Measurements from ENCODE around the gene TSC2.

Gene TSC2

DNA sequence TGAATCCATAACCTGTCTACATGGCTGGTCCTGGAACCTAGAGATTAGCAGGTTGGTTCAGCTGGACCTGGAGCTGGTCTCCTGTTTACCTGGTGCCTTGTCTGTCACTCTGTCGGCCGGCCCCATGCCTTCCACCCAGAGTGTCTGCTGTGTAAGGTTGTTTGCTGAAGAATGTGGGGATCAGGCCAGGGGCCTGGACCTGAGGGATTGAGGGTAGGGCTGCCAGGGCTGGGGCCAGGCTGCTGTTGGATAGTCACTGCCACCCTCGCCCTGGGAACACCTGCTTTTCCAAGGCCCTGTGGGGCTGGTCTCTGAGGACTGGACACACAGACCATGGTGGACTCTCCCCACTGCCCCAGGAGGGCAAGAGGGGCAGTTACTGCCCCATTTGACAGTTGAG is 19.6 kb upstream of the TSC2 start:
- TF ChIP-seq, protein P1, sequence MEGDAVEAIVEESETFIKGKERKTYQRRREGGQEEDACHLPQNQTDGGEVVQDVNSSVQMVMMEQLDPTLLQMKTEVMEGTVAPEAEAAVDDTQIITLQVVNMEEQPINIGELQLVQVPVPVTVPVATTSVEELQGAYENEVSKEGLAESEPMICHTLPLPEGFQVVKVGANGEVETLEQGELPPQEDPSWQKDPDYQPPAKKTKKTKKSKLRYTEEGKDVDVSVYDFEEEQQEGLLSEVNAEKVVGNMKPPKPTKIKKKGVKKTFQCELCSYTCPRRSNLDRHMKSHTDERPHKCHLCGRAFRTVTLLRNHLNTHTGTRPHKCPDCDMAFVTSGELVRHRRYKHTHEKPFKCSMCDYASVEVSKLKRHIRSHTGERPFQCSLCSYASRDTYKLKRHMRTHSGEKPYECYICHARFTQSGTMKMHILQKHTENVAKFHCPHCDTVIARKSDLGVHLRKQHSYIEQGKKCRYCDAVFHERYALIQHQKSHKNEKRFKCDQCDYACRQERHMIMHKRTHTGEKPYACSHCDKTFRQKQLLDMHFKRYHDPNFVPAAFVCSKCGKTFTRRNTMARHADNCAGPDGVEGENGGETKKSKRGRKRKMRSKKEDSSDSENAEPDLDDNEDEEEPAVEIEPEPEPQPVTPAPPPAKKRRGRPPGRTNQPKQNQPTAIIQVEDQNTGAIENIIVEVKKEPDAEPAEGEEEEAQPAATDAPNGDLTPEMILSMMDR (IDR thresholded peaks at IDR 0.05; ENCODE audit: low read depth, low read length), result no peak
- no peak for DNase-seq (ENCODE audit: extremely low read depth, low read depth)

DNA sequence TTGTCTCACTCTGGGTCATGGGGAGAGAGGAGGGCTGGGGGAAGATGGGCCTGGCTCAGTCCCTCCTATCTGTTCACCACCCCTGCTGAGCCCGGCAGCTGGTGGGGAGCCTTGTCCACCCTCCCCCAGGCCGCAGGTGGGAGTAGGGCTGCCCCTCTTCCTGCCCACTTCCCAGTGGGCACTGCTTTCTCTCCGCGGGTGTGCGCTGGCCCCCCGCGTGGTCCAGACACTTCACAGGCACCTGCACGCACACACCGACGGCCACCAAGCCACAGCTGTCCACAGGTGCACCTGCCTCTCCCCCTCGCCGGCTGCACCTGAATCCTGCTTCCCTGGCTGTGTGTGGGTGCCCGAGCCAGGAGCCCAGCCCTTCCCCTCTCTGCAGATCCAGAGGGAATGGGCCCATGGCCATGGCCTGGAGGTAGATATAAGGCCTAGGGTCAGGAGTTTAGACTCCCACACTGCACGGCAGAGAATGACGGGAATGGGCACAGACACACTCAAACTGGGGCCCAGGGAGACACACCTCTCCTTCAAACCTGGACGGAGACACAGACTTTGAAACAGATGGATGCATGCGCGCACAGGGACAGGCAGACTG is 19.1 kb upstream of the TSC2 start:
- DNase-seq (ENCODE audit: extremely low read depth, low read depth), result no peak
- TF ChIP-seq, protein P1 (IDR thresholded peaks at IDR 0.05; ENCODE audit: low read depth, low read length), result no peak

DNA sequence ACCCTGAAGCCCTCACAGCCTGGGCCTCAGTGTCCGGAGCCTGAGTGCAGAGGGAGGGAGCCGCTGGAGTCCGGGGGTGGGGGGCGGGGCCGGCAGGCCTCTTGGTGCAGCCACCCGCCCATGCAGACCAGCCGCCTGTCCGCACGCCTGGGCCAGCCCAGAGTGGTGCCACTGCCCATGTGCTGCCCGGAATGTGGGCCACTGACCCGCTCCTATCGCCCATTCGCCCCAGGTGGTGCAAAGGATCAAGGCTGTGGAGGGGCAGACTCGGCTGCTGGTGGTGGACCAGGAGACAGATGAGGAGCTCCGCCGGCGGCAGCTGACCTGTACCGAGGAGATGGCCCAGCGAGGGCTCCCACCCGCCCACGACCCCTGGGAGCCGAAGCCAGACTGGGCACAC is 18.4 kb upstream of the TSC2 start:
- no peak for DNase-seq (ENCODE audit: extremely low read depth, low read depth)
- TF ChIP-seq, protein P1 (IDR thresholded peaks at IDR 0.05; ENCODE audit: low read depth, low read length), result no peak

DNA sequence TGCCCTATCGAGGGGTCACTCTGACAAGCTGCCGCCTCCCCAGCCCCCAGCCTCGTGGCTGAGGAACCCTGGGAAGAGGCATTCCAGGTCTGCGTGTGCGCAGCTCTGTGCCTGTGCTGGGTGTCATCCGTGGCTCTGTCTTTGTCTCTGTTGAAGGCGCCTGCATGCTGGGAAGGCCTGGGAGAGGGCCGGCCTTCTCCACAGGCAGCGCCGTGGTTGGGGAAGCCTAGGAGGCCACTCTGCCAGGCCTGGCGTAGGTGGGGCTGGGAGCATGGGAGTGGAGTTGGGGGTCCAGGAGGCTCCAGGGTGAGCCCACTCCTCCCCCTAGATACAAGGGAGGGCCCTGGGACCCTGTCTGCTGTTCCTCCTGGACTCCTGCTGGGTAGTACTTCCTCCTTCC is 17.7 kb upstream of the TSC2 start:
- TF ChIP-seq, protein P1 (IDR thresholded peaks at IDR 0.05; ENCODE audit: low read depth, low read length), result no peak
- no peak for DNase-seq (ENCODE audit: extremely low read depth, low read depth)

DNA sequence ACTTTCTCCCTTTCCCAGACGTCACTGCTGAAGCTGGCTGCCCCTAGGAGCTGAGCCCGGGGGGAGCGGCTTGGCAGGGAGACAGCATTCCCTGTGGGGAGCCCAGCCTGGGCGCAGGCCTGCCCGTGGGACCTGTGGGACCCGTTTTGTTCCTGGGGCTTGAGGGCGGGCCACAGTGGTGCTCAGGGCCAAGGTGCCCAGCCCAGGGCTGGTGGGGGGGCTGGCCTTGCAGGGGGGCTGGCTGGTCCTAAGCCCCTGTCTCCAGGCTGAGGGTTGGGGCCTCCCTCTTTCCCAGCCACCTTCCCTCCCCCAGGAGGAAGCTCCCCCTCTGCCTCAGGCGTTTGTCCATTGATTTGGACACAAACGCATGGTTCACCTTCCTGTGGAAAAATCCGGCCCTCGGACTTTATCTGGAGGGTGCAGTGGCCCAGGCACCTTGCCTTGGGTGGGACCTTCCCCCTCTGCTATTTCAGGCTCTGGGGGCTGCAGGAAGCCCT is 16.7 kb upstream of the TSC2 start:
- no peak for DNase-seq (ENCODE audit: extremely low read depth, low read depth)

DNA sequence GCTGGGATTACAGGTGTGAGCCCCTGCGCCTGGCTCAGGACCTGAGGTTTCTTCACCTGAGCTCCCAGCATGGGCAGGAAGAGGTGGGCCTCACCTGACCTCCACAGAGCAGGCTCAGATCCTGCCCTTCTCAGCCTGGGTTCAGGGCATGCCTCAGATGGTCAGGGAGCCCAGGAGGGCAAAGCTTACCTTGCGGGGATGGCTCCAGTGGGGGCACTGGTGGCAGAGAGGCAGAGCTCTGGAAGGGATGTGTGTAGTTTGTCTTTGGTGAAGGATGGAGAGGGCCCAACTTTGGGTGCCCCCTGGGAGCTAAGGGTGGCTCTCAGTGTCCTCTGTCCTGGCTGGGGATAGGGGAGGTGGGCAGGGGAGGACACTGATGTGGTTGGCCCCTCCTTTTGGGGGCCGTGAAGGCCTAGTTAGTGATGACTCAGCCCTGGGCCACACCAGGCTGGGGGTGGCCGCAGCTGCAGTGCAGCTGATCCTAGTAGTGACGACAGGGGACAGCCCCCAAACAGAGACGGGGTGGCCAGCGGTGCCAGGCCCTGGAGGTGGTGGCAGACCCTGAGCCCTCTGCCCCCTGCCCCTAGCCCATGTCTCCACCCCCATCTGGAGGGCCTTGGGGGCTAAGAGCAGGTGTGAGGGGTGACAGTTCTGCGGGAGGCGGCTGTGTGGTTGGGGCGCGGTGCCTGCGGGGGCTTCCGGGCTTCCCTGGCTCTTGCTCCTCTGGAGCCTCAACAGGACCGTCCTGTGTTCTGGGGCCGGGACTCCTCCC is 15.3 kb upstream of the TSC2 start:
- no peak for DNase-seq (ENCODE audit: extremely low read depth, low read depth)
- TF ChIP-seq, protein P1 (IDR thresholded peaks at IDR 0.05; ENCODE audit: low read depth, low read length), result no peak

More for the DNA sequence above, 16.7 kb upstream of the TSC2 start:
- TF ChIP-seq, protein P1 (IDR thresholded peaks at IDR 0.05; ENCODE audit: low read depth, low read length), result no peak

Measured in AG09319 (cell line).